HG02798 (cell line): ENCODE data around the gene WBP2.
A peak's percentile ranks its signal among the peaks of the same experiment; 100 is the strongest.
"Not testable (repeated sequence)": the region's sequence is repeated elsewhere in the genome, so short reads cannot be mapped to it uniquely, and the experiment has no call there.

Source experiments
- ATAC-seq: cut with Tn5 transposase; IDR thresholded peaks from one replicate; pipeline ENCODE4 v1.9.1; 2021; ENCODE audit warnings: mild to moderate bottlenecking; ENCODE audit not compliant: unreplicated experiment, poor library complexity

The WBP2 gene

DNA sequence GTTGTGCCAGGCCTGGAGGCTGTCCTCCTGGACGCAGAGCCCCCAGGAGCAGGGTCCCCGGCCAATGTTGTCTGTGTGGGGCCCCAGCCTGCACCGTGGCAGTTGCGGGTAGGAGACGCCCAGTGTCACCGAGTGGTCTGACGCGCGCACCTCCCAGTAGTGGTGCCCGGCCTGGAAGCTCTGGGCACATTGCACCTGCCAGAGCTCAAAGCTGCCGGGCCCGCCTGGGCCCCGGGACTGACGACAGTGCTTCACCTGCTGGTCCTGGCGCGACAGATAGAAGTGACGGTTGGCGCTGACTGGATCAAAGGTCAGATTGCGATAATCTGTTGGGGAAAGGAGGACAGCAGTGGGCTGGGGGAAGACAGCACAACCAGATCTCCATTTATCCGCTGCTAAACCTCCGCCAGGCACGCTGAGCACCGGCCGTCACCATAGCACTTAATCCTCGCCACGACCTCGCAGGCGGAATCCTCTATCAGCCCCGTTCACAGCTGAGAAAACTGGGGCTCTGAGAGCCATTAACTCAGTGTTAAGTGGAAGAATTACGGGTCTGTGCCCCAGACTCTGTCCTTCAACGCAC, 36.0 kb upstream of the WBP2 start:
- no peak for ATAC-seq

- ATAC-seq: no peak
Measured at GRCh38 chr17:75889454-75889853, 34.3 kb upstream of the WBP2 start.

DNA sequence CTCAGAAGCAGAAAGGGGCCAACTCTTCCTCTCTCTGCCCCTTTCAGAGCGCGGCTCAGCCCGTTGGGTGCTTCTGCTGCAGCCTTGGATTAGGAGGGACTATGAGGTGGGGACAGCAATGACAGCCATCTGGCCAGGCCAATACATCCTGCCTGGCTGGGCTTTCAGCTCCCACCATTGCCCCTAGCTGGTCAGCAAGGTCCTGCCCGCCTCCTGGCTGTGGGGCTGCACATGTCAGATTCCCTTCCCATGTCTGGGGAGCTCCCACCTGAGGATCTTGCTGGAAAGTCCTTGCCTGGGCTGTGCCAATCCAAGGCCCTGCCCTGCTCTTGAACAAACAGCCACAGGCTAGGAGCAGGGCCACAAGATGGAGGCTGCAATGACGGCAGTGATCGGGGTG, 33.3 kb upstream of the WBP2 start:
- ATAC-seq: no peak

GRCh38 chr17:75885860-75886259, 30.7 kb upstream of the WBP2 start:
- not testable (repeated sequence) for ATAC-seq

DNA sequence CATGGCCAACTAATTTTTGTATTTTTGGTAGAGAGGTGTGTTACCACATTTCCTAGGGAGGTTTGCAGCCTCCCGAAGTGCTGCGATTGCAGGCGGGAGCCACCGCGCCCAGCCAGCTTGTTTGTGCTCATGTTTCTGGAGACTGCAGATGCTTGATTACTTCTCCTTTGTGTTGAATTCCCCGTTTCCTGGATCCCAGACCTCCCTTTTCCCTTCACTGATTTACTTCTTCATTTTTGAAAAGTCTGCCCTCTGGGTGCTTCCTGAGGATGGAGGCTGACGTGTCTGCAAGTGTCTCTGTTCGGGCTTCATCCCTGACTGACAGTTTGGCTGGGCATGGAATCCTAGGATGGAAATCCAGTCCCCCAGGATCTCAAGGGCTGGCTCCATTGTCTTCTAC, 30.3 kb upstream of the WBP2 start:
- ATAC-seq: no peak

DNA sequence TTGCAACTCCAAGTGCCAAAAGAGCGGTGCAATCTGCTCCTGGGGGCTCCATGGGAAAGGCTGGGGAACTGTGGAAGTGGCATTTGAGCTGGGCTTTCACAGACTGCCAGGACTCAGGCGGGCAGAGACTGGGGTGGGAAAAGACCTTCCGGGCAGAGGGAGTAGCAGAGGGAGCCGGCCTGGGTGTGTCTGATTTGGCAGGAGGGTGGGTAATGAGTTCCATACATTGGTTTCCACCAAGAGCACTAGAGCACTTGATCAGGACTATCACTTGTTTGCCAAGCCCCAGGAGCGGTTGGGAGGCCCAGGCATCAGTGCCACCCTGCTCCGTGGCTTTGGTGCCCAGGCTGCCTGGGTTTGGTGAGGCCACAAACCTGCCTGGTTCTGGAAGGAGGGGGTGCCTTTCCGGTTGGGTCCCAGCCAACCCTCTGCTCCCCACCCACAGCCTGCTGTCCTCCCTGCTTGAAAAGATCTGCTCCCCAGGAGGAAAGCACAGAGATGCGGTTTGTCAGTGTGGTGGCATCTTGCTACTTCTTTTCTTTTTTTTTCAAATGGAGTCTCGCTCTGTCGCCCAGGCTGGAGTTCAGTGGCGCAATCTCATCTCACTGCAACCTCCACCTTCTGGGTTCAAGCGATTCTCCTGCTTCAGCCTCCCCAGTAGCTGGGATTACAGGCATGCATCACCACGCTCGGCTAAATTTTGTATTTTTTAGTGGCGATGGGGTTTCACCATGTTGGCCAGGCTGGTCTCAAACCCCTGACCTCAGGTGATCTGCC, 26.7 kb upstream of the WBP2 start:
- no peak for ATAC-seq

- no peak for ATAC-seq
Measured at GRCh38 chr17:75880266-75880665, 25.1 kb upstream of the WBP2 start.

GRCh38 chr17:75878174-75878998, 23.3 kb upstream of the WBP2 start, which contains the start of gene TRIM47:
TSS of gene TRIM47 (minus strand) at chr17:75878581. CDS start at chr17:75878548, 33 bp downstream.
- no peak for ATAC-seq

- peak; percentile 70 for ATAC-seq
Measured at GRCh38 chr17:75877752-75878173, 22.6 kb upstream of the WBP2 start.

DNA sequence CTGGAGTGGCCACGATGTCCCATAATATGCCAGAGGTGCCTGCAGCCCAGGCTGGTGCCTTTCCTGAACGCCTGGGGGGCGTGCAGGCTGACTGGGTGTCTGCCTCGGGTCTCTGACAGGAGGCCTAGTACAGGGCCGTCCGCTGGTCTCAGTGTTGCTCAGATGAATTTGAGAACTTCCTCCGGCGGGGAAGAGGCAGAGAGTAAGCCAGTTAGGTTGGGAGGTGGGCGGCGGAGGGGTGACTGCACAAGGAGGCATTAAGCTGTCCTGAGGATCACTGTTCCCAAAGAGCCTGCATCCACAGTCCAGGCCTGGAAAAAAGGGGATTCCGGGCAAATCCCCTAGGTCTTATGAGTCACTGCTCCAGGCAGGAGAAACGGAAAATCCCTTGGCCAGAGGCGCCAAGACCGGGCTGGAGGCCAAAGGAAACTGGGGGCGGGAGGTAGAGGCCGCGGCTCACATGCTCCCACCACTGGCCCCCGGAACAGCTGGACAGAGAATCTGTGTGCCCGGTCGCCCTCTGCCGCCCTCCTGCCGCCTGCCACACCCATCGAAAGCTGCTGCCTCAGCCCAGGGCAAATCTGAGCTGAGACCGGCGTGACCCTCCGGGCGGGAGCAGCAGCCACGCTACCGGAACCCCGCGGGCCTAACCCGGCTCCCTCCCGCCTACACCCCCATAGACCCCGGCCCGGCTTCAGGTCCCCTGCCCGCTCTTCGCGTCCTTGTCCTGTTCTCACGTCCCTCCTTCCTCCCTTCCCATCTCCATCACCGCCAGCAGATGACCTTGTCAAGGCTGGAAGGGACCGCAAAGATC, 22.0 kb upstream of the WBP2 start:
- no peak for ATAC-seq

- no peak for ATAC-seq
Measured at GRCh38 chr17:75876190-75876937, 21.2 kb upstream of the WBP2 start.

GRCh38 chr17:75875940-75876189, 20.7 kb upstream of the WBP2 start:
- no peak for ATAC-seq

GRCh38 chr17:75875182-75875939, 20.2 kb upstream of the WBP2 start:
- ATAC-seq: no peak

GRCh38 chr17:75874323-75875181, 19.4 kb upstream of the WBP2 start:
- no peak for ATAC-seq

DNA sequence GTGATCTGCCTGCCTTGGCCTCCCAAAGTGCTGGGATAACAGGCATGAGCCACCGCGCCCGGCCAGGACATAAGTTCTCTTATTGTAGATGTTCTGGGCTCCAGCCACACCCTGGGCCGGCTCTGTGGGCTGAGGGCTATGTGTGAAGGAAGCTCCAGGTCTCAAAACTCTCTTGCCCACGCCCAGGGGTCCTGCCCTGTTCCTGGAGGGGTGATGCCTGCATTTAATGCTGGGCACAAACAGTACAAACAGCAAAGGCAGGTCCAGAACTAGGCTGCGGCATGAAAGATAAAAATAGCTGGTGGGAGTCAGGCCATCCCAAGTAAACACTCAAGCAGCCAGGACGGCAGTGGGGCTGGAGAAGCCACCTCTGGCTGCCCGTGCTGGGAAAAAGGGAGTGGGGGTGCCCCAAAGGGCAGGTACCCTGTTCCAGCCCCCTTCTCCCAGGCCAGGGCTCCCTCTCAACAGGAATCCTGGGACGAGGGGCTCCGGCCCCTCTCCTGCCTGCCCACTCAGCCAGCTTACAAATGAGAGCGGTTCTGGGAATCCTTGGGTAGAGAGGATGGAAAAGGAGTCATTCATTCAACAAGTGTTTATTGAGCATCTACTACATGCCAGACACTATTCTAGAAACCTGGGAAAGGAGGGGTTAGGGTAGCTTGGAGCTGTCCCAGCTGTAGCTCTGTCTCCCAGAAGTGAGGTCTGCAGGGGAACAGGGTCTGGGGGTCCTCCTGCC, 18.6 kb upstream of the WBP2 start:
- no peak for ATAC-seq

DNA sequence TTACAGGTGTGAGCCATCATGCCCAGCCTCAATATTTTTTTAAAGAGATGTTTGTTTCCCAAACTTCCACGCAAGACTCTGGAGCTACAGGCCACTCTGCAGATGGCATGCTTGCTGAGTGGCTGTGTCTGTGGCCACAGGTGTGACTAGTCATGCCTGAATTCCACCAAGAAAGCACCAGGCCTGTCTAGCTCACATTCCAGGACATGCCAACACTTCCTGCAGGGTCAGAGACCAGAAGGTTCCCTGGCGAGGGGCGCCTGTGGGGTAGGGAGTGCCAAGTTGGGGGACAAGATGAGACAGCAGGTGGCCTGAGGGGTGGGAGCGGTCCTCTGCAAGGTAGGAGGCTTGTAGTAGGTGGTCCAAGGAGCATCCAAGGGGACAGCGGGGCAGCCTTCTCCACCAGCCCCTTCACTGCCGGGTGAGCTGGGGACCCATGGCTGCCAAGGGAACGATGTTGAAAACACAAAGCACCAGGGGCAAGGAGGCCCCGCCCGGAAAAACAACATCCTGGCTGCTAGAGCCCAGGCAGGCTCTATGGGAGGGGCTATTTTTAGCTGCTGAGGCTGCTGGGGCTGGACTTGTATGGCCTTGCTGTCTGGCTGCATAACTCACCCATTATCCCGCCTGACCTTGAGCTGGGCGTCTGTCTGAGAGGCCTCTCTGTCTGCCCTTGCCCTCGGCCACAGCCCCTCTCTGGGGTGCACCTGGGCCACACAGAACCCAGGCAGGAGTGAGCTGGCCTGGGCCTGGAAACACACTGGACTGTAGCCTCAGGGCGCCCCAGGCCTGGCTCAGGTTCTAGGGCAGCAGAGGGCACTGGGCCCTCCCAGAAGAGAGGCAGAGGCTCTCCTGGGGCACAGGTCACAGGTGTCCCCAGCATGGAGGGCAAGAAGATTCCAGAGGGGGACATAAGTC, 17.6 kb upstream of the WBP2 start:
- ATAC-seq: no peak

DNA sequence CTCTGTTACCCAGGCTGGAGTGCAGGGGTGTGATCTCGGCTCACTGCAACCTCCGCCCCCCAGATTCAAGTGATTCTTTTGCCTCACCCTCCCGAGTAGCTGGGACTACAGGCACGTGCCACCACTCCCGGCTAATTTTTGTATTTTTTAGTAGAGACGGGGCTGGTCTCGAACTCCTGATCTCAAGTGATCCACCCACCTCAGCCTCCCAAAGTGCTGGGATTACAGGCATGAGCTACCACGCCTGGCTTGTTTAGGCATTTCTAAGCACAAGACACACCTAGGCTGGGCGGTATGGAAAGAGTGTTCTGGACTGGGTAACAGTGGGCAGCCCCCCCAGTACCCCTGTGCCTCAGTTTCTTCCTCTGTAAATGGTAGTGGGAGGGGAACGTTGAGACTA, 15.1 kb upstream of the WBP2 start:
- ATAC-seq: not testable (repeated sequence)
